K562 (cell line): Measurements from ENCODE around the gene MYBPHL. TPM values are rescaled to one million over a fixed set of nuclear protein-coding genes. Genes with fewer than 3 reads are reported as not detected.

Source experiments
- ATF3 ChIP-seq, 2 experiments: fragments of 450-650 bp in 1 of 2; sonication (generic) in 1 of 2; formaldehyde crosslinking in 1 of 2; IDR thresholded peaks in 1 of 2; conservative IDR thresholded peaks in 1 of 2; 2 replicates each; pipeline versions ENCODE4 v1.6.1 to v1.8.1; 2016 to 2023; ENCODE audit warnings: mild to moderate bottlenecking in 2 of 2, moderate library complexity in 2 of 2, inconsistent platforms in 1 of 2, missing genetic modification reagents in 1 of 2
- BRD4 ChIP-seq: fragments of 200-600 bp; sonication (generic); IDR thresholded peaks from 2 replicates; pipeline ENCODE4 v1.6.1; 2017; ENCODE audit warnings: inconsistent platforms
- CBFA2T2 ChIP-seq: fragments of 450-650 bp; conservative IDR thresholded peaks from 2 replicates; pipeline ENCODE4 v1.6.1; 2017; ENCODE audit warnings: mild to moderate bottlenecking
- CEBPB ChIP-seq: fragments of 450-650 bp; IDR thresholded peaks from 2 replicates; pipeline ENCODE4 v1.6.1; 2016; ENCODE audit warnings: missing genetic modification characterization, missing compliant biosample characterization
- CREM ChIP-seq: IDR thresholded peaks from 2 replicates; pipeline ENCODE4 v1.6.1; 2014; ENCODE audit warnings: antibody characterized with exemption, low read depth
- HNRNPLL ChIP-seq: fragments of 200-400 bp; formaldehyde crosslinking; IDR thresholded peaks from 2 replicates; pipeline ENCODE4 v1.6.1; 2017; ENCODE audit warnings: low read length, low read depth, mild to moderate bottlenecking; ENCODE audit not compliant: poor library complexity, severe bottlenecking
- PATZ1 ChIP-seq: fragments of 250-450 bp; sonication (Bioruptor Pico); IDR thresholded peaks from 2 replicates; pipeline ENCODE4 v1.5.0; 2020; ENCODE audit warnings: mild to moderate bottlenecking, borderline replicate concordance
- PURB ChIP-seq: sonication (generic); formaldehyde crosslinking; IDR thresholded peaks from 2 replicates; pipeline ENCODE4 v1.9.0; 2021; ENCODE audit warnings: low read depth, mild to moderate bottlenecking, missing genetic modification reagents
- RFX1 ChIP-seq: fragments of 450-650 bp; IDR thresholded peaks from 2 replicates; pipeline ENCODE4 v1.6.1; 2016; ENCODE audit warnings: mild to moderate bottlenecking, moderate library complexity
- SMARCB1 ChIP-seq: IDR thresholded peaks from 2 replicates; pipeline ENCODE4 v1.6.1; 2011; ENCODE audit warnings: improper control_type of control experiment, low read depth; ENCODE audit not compliant: insufficient read length
- SP2 ChIP-seq: IDR thresholded peaks from 2 replicates; pipeline ENCODE4 v1.6.1; 2011; ENCODE audit warnings: mild to moderate bottlenecking, low read depth, low read length, moderate library complexity; ENCODE audit not compliant: poor library complexity, severe bottlenecking; ENCODE audit errors: extremely low read depth
- SRF ChIP-seq, 2 experiments: fragments of 250-450, 450-650 bp in 1 of 2; sonication (Bioruptor Pico) in 1 of 2; sonication (generic) in 1 of 2; formaldehyde crosslinking; IDR thresholded peaks; 2 replicates each; pipeline versions ENCODE4 v1.5.0 to v1.5.1; 2020 to 2022; ENCODE audit warnings: mild to moderate bottlenecking in 1 of 2, missing genetic modification reagents in 1 of 2
- TCF7 ChIP-seq: sonication (generic); IDR thresholded peaks from 2 replicates; pipeline ENCODE4 v1.6.1; 2016; ENCODE audit warnings: antibody characterized with exemption, borderline replicate concordance
- TEAD2 ChIP-seq: fragments of 450-650 bp; IDR thresholded peaks from 2 replicates; pipeline ENCODE4 v1.6.1; 2016; ENCODE audit warnings: missing genetic modification characterization, control low read depth, missing compliant biosample characterization
- TFAP4 ChIP-seq: sonication (generic); formaldehyde crosslinking; IDR thresholded peaks from 2 replicates; pipeline ENCODE4 v1.8.0; 2022; ENCODE audit warnings: missing genetic modification reagents, mild to moderate bottlenecking, moderate library complexity, borderline replicate concordance
- ZBED1 ChIP-seq: IDR thresholded peaks from 2 replicates; pipeline ENCODE4 v1.6.1; 2014
- ZEB2 ChIP-seq: fragments of 450-650 bp; IDR thresholded peaks from 2 replicates; pipeline ENCODE4 v1.6.1; 2016
- ZNF354B ChIP-seq: fragments of 250-450 bp; sonication (Bioruptor Pico); IDR thresholded peaks from 2 replicates; pipeline ENCODE4 v1.4.0; 2020
- ZNF695 ChIP-seq: fragments of 450-650 bp; formaldehyde crosslinking; IDR thresholded peaks from 2 replicates; pipeline ENCODE4 v1.4.0; 2020; ENCODE audit warnings: mild to moderate bottlenecking, moderate library complexity
- ZSCAN29 ChIP-seq: fragments of 450-650 bp; IDR thresholded peaks from 2 replicates; pipeline ENCODE4 v1.6.1; 2017
- polyA plus RNA-seq, 8 experiments: library from polyadenylated mRNA; depleted of rRNA in 4 of 8; stranded (reverse) in 5 of 8; unstranded in 3 of 8; fragments of >200 nt; fragmentation: Nextera tagmentation in 2 of 8; fragmentation: Illumina TruSeq in 1 of 8; extraction: Ambion mirVana in 2 of 8; extraction: Trizol in 1 of 8; gene quantifications; 2 replicates each; pipeline versions ENCODE4 v1.2.1 to v1.2.3, GENCODE V29; 2011 to 2014; ENCODE audit warnings: inconsistent platforms in 1 of 8, missing spikeins in 1 of 8
- total RNA-seq, 7 experiments: library from RNA; depleted of rRNA in 6 of 7; stranded (reverse); fragments of >200 nt in 6 of 7; fragmentation: Illumina TruSeq in 2 of 7; extraction: Trizol in 2 of 7; gene quantifications; 2 replicates each; pipeline versions ENCODE4 v1.2.1 to v1.2.3, GENCODE V29; 2011 to 2021; ENCODE audit warnings: low replicate concordance in 1 of 7
- TF ChIP-seq, protein P1 (sequence below): IDR thresholded peaks from 2 replicates; pipeline ENCODE4 v1.6.1; 2016; ENCODE audit warnings: missing genetic modification characterization, missing compliant biosample characterization
- TF ChIP-seq, protein P2 (sequence below): sonication (generic); formaldehyde crosslinking; IDR thresholded peaks from 2 replicates; pipeline ENCODE4 v1.9.0; 2022; ENCODE audit warnings: mild to moderate bottlenecking, missing genetic modification reagents
- TF ChIP-seq, protein P3 (sequence below): sonication (generic); formaldehyde crosslinking; IDR thresholded peaks from 2 replicates; pipeline ENCODE4 v1.9.0; 2022; ENCODE audit warnings: mild to moderate bottlenecking, missing genetic modification reagents

Gene MYBPHL
- total and polyA plus RNA-seq, 9 of the 15 experiments (the other 6 are each of a cell fraction or from before 2014, with no cell fraction given), result 0.20 to 1.9 (median 0.33) TPM

GRCh38 chr1:109257682-109258421 is 49.0 kb downstream of the MYBPHL start (continued):
- TF ChIP-seq ZNF354B (CRISPR knock-in tag) (no peak), PURB (CRISPR knock-in tag) (no peak), ZBED1 (no peak), RFX1 (peak; percentile 63; the same call in 1 of the 2 replicates), SRF (CRISPR knock-in tag; IDR thresholded peaks at IDR 0.05) (no peak), CBFA2T2 (no peak), TCF7 (no peak), ZNF695 (no peak), ZSCAN29 (no peak), CREM (peak; percentile 46), TFAP4 (CRISPR knock-in tag) (peak; percentile 15; the same call in 1 of the 2 replicates), ATF3 (IDR thresholded peaks at IDR 0.05) (peak; percentile 68), ATF3 (CRISPR knock-in tag; conservative IDR thresholded peaks at IDR 0.05) (no peak), SMARCB1 (no peak), BRD4 (no peak), CEBPB (tag) (no peak), TEAD2 (no peak), PATZ1 (no peak), ZEB2 (no peak), HNRNPLL (no peak), SP2 (no peak)
- TF ChIP-seq, protein P1, sequence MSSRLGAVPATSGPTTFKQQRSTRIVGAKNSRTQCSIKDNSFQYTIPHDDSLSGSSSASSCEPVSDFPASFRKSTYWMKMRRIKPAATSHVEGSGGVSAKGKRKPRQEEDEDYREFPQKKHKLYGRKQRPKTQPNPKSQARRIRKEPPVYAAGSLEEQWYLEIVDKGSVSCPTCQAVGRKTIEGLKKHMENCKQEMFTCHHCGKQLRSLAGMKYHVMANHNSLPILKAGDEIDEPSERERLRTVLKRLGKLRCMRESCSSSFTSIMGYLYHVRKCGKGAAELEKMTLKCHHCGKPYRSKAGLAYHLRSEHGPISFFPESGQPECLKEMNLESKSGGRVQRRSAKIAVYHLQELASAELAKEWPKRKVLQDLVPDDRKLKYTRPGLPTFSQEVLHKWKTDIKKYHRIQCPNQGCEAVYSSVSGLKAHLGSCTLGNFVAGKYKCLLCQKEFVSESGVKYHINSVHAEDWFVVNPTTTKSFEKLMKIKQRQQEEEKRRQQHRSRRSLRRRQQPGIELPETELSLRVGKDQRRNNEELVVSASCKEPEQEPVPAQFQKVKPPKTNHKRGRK (tag), result no peak
- TF ChIP-seq, protein P2, sequence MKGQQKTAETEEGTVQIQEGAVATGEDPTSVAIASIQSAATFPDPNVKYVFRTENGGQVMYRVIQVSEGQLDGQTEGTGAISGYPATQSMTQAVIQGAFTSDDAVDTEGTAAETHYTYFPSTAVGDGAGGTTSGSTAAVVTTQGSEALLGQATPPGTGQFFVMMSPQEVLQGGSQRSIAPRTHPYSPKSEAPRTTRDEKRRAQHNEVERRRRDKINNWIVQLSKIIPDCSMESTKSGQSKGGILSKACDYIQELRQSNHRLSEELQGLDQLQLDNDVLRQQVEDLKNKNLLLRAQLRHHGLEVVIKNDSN (CRISPR knock-in tag), result 0 out of 2 replicates have a peak, but pooled peaks have one; percentile 21
- TF ChIP-seq, protein P3, sequence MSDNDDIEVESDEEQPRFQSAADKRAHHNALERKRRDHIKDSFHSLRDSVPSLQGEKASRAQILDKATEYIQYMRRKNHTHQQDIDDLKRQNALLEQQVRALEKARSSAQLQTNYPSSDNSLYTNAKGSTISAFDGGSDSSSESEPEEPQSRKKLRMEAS (CRISPR knock-in tag), result peak; percentile 7; the same call in 1 of the 2 replicates
